Measurements from ENCODE around the gene OR1N2. TPM values are rescaled to one million over a fixed set of nuclear protein-coding genes. Genes with fewer than 3 reads are reported as not detected.

Gene OR1N2
- total and polyA plus RNA-seq, 2 of the 4 experiments (the other 2 are of a cell fraction), result not detected

- ChIA-PET CTCF (no interaction called here), POLR2A (ENCODE audit: unreplicated experiment) (no interaction called here)
- H3K56ac ChIP-seq (ENCODE audit: extremely low read depth, insufficient read depth, low read length), result no peak within 1 kb of the TSS
- no peaks in the 10 kb centered on the region for H3K79me1 ChIP-seq (ENCODE audit: low read depth in 1 of 2, low read length in 2 of 2)
- no peaks in the 10 kb centered on the region for H3K36me3 ChIP-seq (ENCODE audit: control insufficient read depth, insufficient read depth, low read length)
- no peak within 1 kb of the TSS for H2AK9ac ChIP-seq (replicated peaks; ENCODE audit: low read depth, low read length, poor library complexity)
- 0 out of 2 replicates have a peak, but pooled peaks cover 4% of the 10 kb centered on the region for H3K9me1 ChIP-seq (ENCODE audit: insufficient read depth, low read length)
- H4K8ac ChIP-seq (ENCODE audit: low read depth in 2 of 2, low read length in 2 of 2), result no peak within 1 kb of the TSS
- H3K23ac ChIP-seq (ENCODE audit: low read depth, low read length), result no peak within 1 kb of the TSS
- no peak within 1 kb of the TSS for H2AK5ac ChIP-seq (ENCODE audit: low read depth, low read length)
- no TSS peak for BruUV-seq (replicated peaks)
- H3K4me2 ChIP-seq (ENCODE audit: low read depth, low read length), result no peak within 1 kb of the TSS
- no peaks in the 10 kb centered on the region for H4K20me1 ChIP-seq (ENCODE audit: insufficient read depth, low read length)
- no peak within 1 kb of the TSS for H2BK120ac ChIP-seq (ENCODE audit: low read depth, low read length)
- H2AFZ ChIP-seq (replicated peaks; ENCODE audit: low read length, poor library complexity), result no peak within 1 kb of the TSS
- H3K4ac ChIP-seq (ENCODE audit: low read depth, low read length), result no peak within 1 kb of the TSS
- DNase-seq (no peak), ATAC-seq (ENCODE audit: low read depth) (no peak)
- H2BK15ac ChIP-seq (ENCODE audit: low read depth, low read length), result no peak within 1 kb of the TSS
- 71% methylated on average over 1 of the region's 3 CpGs; no CpG with 5 or more reads in 1 of the 2 experiments for WGBS, 2 experiments (ENCODE audit: extremely low coverage in 2 of 2, insufficient read length in 1 of 2)
- dilution Hi-C loops (cut with HindIII; ENCODE audit: low sequenced_read_pairs, unreplicated experiment) (no loop called here), intact Hi-C loops (cut with micrococcal nuclease) (no loop called here), in situ Hi-C loops (cut with MboI; ENCODE audit: low sequenced_read_pairs) (no loop called here)
- H3K9ac ChIP-seq (ENCODE audit: low read depth, low read length), result no peak within 1 kb of the TSS
- H3K27ac ChIP-seq (ENCODE audit: insufficient read depth, low read length), result no peak within 1 kb of the TSS
- H4K91ac ChIP-seq (ENCODE audit: insufficient read depth, low read depth, low read length), result no peak within 1 kb of the TSS
- H3K4me3 ChIP-seq (ENCODE audit: insufficient read depth, low read depth, low read length), result no peak within 1 kb of the TSS
- peaks cover 4% of the 10 kb centered on the region for H3K27me3 ChIP-seq (ENCODE audit: control insufficient read depth, insufficient read depth, low read length)
- H3K9me3 ChIP-seq (ENCODE audit: control insufficient read depth, insufficient read depth, low read length), result no peaks in the 10 kb centered on the region
- H2BK5ac ChIP-seq (ENCODE audit: low read depth, low read length, poor library complexity, severe bottlenecking), result no peak within 1 kb of the TSS
- TF ChIP-seq FOS (IDR thresholded peaks at IDR 0.05; ENCODE audit: low read depth, low read length) (no peak), CEBPB (IDR thresholded peaks at IDR 0.05; ENCODE audit: low read depth, low read length) (no peak), MAFK (IDR thresholded peaks at IDR 0.05; ENCODE audit: low read depth, low read length) (no peak), RAD21 (IDR thresholded peaks at IDR 0.05; ENCODE audit: low read length) (no peak), USF2 (IDR thresholded peaks at IDR 0.05; ENCODE audit: low read depth, low read length) (no peak), MAZ (IDR thresholded peaks at IDR 0.05; ENCODE audit: borderline replicate concordance, low read depth, low read length) (no peak), RFX5 (IDR thresholded peaks at IDR 0.05; ENCODE audit: low read depth, low read length) (no peak), SMC3 (IDR thresholded peaks at IDR 0.05; ENCODE audit: low read depth, low read length) (no peak), RCOR1 (IDR thresholded peaks at IDR 0.05; ENCODE audit: insufficient replicate concordance, low read length) (no peak), MXI1 (IDR thresholded peaks at IDR 0.05; ENCODE audit: borderline replicate concordance, low read depth, low read length) (no peak), NFE2L2 (IDR thresholded peaks at IDR 0.05; ENCODE audit: low read depth, low read length) (no peak), ELK1 (IDR thresholded peaks at IDR 0.05; ENCODE audit: borderline replicate concordance, low read depth, low read length) (no peak), CTCF (conservative IDR thresholded peaks at IDR 0.05; ENCODE audit: low read depth, low read length) (no peak), CHD1 (IDR thresholded peaks at IDR 0.05; ENCODE audit: low read depth, low read length) (no peak), POLR2A (IDR thresholded peaks at IDR 0.05; ENCODE audit: low read depth, low read length) (no peak), BHLHE40 (IDR thresholded peaks at IDR 0.05; ENCODE audit: low read depth, low read length) (no peak)
- no peak within 1 kb of the TSS for H3K18ac ChIP-seq (ENCODE audit: low read depth, low read length)
- H3K4me1 ChIP-seq (ENCODE audit: control insufficient read depth, insufficient read depth, low read length), result no peaks in the 10 kb centered on the region
- no peak within 1 kb of the TSS for H4K5ac ChIP-seq (ENCODE audit: low read depth, low read length)
- no peak within 1 kb of the TSS for H2BK20ac ChIP-seq (ENCODE audit: low read depth, low read length)
- H3K14ac ChIP-seq (replicated peaks; ENCODE audit: low read depth, low read length), result no peak within 1 kb of the TSS
Observed at GRCh38 chr9:122527193-122527592, 25.7 kb upstream of the OR1N2 start, which contains the start of gene OR1N1. Gene OR1N1 (minus strand): TSS chr9:122527293. CDS start chr9:122527293, 0 bp downstream.
